HL-60/S4 treated with retinoic acid at 250 ng/mL for 4 days and 3 days (cell line): ENCODE measurements around the gene ADAM10.

Source experiments
- in situ Hi-C: fragments of 300-500 bp; cut with MboI; formaldehyde crosslinking; loops from 2 replicates; pipeline ENCODE4 v1.7.0; 2022; ENCODE audit warnings: low sequenced_read_pairs

The ADAM10 gene

GRCh38 chr15:58541410-58542087 is 208.0 kb downstream of the ADAM10 start:
- in situ Hi-C loops, result no loop called here

GRCh38 chr15:58539548-58539947 is 210.0 kb downstream of the ADAM10 start:
- in situ Hi-C loops, result no loop called here

- in situ Hi-C loops, result no loop called here
Observed at GRCh38 chr15:58538901-58539300, 210.6 kb downstream of the ADAM10 start.
